ENCODE data around the gene RAB24.

- TF ChIP-seq, protein P1, sequence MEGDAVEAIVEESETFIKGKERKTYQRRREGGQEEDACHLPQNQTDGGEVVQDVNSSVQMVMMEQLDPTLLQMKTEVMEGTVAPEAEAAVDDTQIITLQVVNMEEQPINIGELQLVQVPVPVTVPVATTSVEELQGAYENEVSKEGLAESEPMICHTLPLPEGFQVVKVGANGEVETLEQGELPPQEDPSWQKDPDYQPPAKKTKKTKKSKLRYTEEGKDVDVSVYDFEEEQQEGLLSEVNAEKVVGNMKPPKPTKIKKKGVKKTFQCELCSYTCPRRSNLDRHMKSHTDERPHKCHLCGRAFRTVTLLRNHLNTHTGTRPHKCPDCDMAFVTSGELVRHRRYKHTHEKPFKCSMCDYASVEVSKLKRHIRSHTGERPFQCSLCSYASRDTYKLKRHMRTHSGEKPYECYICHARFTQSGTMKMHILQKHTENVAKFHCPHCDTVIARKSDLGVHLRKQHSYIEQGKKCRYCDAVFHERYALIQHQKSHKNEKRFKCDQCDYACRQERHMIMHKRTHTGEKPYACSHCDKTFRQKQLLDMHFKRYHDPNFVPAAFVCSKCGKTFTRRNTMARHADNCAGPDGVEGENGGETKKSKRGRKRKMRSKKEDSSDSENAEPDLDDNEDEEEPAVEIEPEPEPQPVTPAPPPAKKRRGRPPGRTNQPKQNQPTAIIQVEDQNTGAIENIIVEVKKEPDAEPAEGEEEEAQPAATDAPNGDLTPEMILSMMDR (conservative IDR thresholded peaks at IDR 0.05; ENCODE audit: low read depth, low read length), result no peak
- no peak for TF ChIP-seq EZH2 (IDR thresholded peaks at IDR 0.05; ENCODE audit: low read length, unreplicated experiment)
Measured at GRCh38 chr5:177310757-177311391, 7.4 kb upstream of the RAB24 start.

All from PC-3 (cell line).